ENCODE results near the gene SLC16A12.

- TF ChIP-seq CTCF (conservative IDR thresholded peaks at IDR 0.05; ENCODE audit: low read depth, low read length): no peak
- TF ChIP-seq SMC3 (IDR thresholded peaks at IDR 0.05; ENCODE audit: low read depth, low read length): no peak
- no peak for TF ChIP-seq CHD1 (IDR thresholded peaks at IDR 0.05; ENCODE audit: low read depth, low read length)
- TF ChIP-seq RAD21 (IDR thresholded peaks at IDR 0.05; ENCODE audit: low read length): no peak
These were observed 93.1 kb downstream of the SLC16A12 start for GRCh38 chr10:89442289-89442688.

Data from IMR-90 (cell line).